Neural cell (in vitro differentiated cells): Measurements from ENCODE around the gene GDF7. TPM values are rescaled to one million over a fixed set of nuclear protein-coding genes. Genes with fewer than 3 reads are reported as not detected.

Experiments
- H2AFZ ChIP-seq: fragments of 200-600, 300-800 bp; sonication (generic), shearing (Covaris generic); 2 replicates; pipeline ENCODE4 v1.6.0; 2014; ENCODE audit warnings: low read depth, mild to moderate bottlenecking, antibody characterized with exemption, low read length, moderate library complexity
- H3F3A ChIP-seq: fragments of 200-600 bp; shearing (Covaris generic); 2 replicates; pipeline ENCODE4 v1.6.1; 2016; ENCODE audit warnings: mild to moderate bottlenecking, moderate library complexity, mixed read lengths, antibody characterized with exemption, low read length; ENCODE audit not compliant: insufficient read depth, poor library complexity, severe bottlenecking
- H3K27ac ChIP-seq: fragments of 200-600, 300-800 bp; sonication (generic), shearing (Covaris generic); 2 replicates; pipeline ENCODE4 v1.5.1; 2014; ENCODE audit warnings: mild to moderate bottlenecking, low read length, moderate library complexity
- H3K27me3 ChIP-seq: fragments of 300-800, 200-600 bp; sonication (generic), shearing (Covaris generic); 2 replicates; pipeline ENCODE4 v1.6.0; 2014; ENCODE audit warnings: mild to moderate bottlenecking, low read depth, low read length, moderate library complexity; ENCODE audit not compliant: insufficient read depth
- H3K36me3 ChIP-seq: fragments of 300-800, 200-600 bp; sonication (generic), shearing (Covaris generic); 2 replicates; pipeline ENCODE4 v1.5.1; 2014; ENCODE audit warnings: mild to moderate bottlenecking, antibody characterized with exemption, low read length, moderate library complexity; ENCODE audit not compliant: insufficient read depth
- H3K4me2 ChIP-seq: fragments of 300-800, 200-600 bp; sonication (generic), shearing (Covaris generic); 2 replicates; pipeline ENCODE4 v1.6.0; 2014; ENCODE audit warnings: mild to moderate bottlenecking, low read length
- H3K4me3 ChIP-seq: fragments of 300-800, 200-600 bp; sonication (generic), shearing (Covaris generic); 2 replicates; pipeline ENCODE4 v1.5.1; 2014; ENCODE audit warnings: mild to moderate bottlenecking, low read length, moderate library complexity
- H3K79me2 ChIP-seq: fragments of 200-600 bp; shearing (Covaris generic); replicated peaks from 2 replicates; pipeline ENCODE4 v1.6.0; 2014; ENCODE audit warnings: mild to moderate bottlenecking, low read length, moderate library complexity; ENCODE audit not compliant: insufficient read depth
- H3K9ac ChIP-seq: fragments of 300-800, 200-600 bp; sonication (generic), shearing (Covaris generic); 2 replicates; pipeline ENCODE4 v1.6.1; 2016; ENCODE audit warnings: mild to moderate bottlenecking, low read length, mixed read lengths
- H3K9me2 ChIP-seq: fragments of 200-600 bp; shearing (Covaris generic); 2 replicates; pipeline ENCODE4 v1.6.1; 2016; ENCODE audit warnings: mild to moderate bottlenecking, low read length, mixed read lengths; ENCODE audit not compliant: insufficient read depth
- H3K9me3 ChIP-seq: fragments of 200-600, 300-800 bp; sonication (generic), shearing (Covaris generic); 2 replicates; pipeline ENCODE4 v1.6.1; 2016; ENCODE audit warnings: mild to moderate bottlenecking, mixed run types, low read length, moderate library complexity, mixed read lengths
- H4K20me1 ChIP-seq: fragments of 200-600 bp; shearing (Covaris generic); 2 replicates; pipeline ENCODE4 v1.6.1; 2016; ENCODE audit warnings: mild to moderate bottlenecking, mixed run types; ENCODE audit not compliant: insufficient read depth
- CTCF ChIP-seq: fragments of 450-650 bp; IDR thresholded peaks from 2 replicates; pipeline ENCODE4 v1.5.1; 2014; ENCODE audit warnings: antibody characterized with exemption, mild to moderate bottlenecking, moderate library complexity; ENCODE audit not compliant: poor library complexity, severe bottlenecking
- EP300 ChIP-seq: fragments of 450-650 bp; conservative IDR thresholded peaks from 2 replicates; pipeline ENCODE4 v1.6.1; 2014; ENCODE audit warnings: antibody characterized with exemption, mild to moderate bottlenecking, moderate library complexity; ENCODE audit not compliant: poor library complexity, severe bottlenecking
- EZH2 ChIP-seq: fragments of 200-600, 300-800 bp; shearing (Covaris generic), sonication (generic); IDR thresholded peaks from 2 replicates; pipeline ENCODE4 v1.6.1; 2014; ENCODE audit warnings: antibody characterized with exemption, low read length, borderline replicate concordance, mild to moderate bottlenecking; ENCODE audit not compliant: insufficient read depth, poor library complexity, severe bottlenecking
- MXI1 ChIP-seq: fragments of 450-650 bp; conservative IDR thresholded peaks from 2 replicates; pipeline ENCODE4 v1.6.1; 2014; ENCODE audit warnings: antibody characterized with exemption, mild to moderate bottlenecking; ENCODE audit not compliant: poor library complexity, severe bottlenecking
- POLR2AphosphoS5 ChIP-seq: IDR thresholded peaks from 2 replicates; pipeline ENCODE4 v1.6.1; 2012
- RAD21 ChIP-seq: fragments of 450-650 bp; conservative IDR thresholded peaks from 2 replicates; pipeline ENCODE4 v1.6.1; 2014; ENCODE audit warnings: antibody characterized with exemption, mild to moderate bottlenecking, moderate library complexity
- SMC3 ChIP-seq: fragments of 450-650 bp; conservative IDR thresholded peaks from 2 replicates; pipeline ENCODE4 v1.6.1; 2014; ENCODE audit warnings: antibody characterized with exemption, mild to moderate bottlenecking, moderate library complexity; ENCODE audit not compliant: poor library complexity
- TAF1 ChIP-seq: IDR thresholded peaks from 2 replicates; pipeline ENCODE4 v1.6.1; 2012; ENCODE audit warnings: low read depth
- polyA plus RNA-seq: library from polyadenylated mRNA; depleted of rRNA; stranded (reverse); fragments of >200 nt; gene quantifications from 2 replicates; pipeline ENCODE4 v1.2.3, GENCODE V29; 2014
- TF ChIP-seq, protein P1 (sequence below): IDR thresholded peaks from 2 replicates; pipeline ENCODE4 v1.6.1; 2012; ENCODE audit warnings: borderline replicate concordance

GDF7 gene
- polyA plus RNA-seq, 1 donor from 2014 or later: 0.38 TPM

DNA sequence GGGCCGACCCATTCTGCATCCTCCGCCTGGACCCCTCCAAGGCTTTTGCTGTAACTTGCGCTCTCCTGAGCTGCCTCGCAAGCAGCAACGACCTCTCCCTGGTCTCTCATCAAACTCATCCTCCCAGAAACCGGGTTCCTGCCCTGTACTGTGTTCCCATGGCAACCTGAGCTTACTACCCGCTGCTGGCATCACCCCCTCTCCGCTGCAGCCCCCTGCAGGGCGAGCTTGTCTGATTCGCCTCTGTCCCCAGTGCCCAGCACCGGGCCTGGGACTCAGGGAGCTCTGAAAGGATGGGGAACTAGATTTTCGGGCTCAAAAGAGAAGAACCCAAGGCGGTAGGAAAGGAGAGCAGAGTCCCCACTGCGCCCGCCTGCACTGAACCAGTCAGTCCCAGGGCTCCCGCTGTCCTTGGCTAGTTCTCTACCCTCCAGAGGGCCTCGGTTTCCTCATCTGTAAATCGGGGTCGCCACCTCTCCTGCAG is 16.5 kb upstream of the GDF7 start:
- H3K9ac ChIP-seq: peak overlapping the region; percentile 82
- H3K4me3 ChIP-seq: peak overlapping the region; percentile 85
- H2AFZ ChIP-seq: peak overlapping the region; percentile 76
- peak overlapping the region; percentile 89 for H3K4me2 ChIP-seq
- no peak for TF ChIP-seq SMC3
- H4K20me1 ChIP-seq: no peaks in the 10 kb centered on the region
- H3K27ac ChIP-seq: peak overlapping the region; percentile 63
- H3K9me3 ChIP-seq: no peaks in the 10 kb centered on the region
- no peaks in the 10 kb centered on the region for H3K9me2 ChIP-seq
- no peaks in the 10 kb centered on the region for H3K79me2 ChIP-seq
- H3K36me3 ChIP-seq: no peaks in the 10 kb centered on the region
- no peaks in the 10 kb centered on the region for H3K27me3 ChIP-seq
- no peaks in the 10 kb centered on the region for H3F3A ChIP-seq

DNA sequence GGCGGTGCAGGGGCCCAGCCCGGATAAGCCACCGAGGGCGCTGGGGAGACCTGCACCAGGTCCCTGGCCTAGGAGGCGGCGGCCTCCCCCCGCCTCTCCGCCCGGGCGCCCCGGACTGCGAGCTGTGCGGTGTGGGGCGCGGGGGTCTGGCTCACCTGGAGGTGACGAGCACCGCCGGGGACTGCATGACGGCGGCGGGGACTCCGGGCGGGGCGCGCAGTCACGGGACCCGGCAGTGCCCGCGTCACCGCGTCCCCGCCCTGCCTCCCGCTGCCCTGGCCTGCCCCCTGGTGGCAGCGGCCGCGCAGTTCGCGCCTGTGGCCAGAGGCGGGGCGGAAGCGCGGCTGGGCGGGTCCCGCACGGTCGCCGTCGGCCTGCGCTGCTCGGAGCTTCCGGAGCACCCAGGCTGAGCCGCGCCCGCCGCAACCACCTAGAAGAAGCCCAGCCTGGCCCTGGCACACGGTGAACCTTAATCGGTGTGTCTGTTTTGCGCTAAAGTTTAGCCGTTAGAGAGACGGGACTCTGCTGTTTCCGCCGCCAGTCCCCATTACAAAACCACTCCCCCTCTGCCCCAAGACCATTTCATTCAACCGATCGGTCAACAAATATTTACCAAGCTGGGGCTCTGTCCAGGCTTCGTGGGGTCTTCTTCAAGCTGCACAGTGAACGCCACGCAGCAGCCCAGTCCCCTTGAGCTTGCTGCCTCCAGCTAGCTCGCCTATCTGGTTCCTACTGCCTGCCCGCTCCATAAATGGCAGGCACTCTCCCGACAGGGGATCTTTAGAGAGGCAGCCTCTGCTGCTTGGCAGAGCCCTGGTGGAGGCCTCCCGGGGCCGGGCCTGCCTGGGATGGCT is 15.8 kb upstream of the GDF7 start, which contains the start of gene HS1BP3:
HS1BP3 (minus strand) TSS at position 222 of the 854 bp plus-strand sequence; CDS start at position 187, 35 bp downstream.
- Histone ChIP-seq H2AFZ (peak within 1 kb of the TSS; percentile 99), H3K4me2 (peak within 1 kb of the TSS; percentile 89)

More for the DNA sequence above, 15.8 kb upstream of the GDF7 start, which contains the start of gene HS1BP3:
- Histone ChIP-seq H3K9me2 (no peaks in the 10 kb centered on the region), H4K20me1 (no peaks in the 10 kb centered on the region), H3F3A (no peaks in the 10 kb centered on the region), H3K27ac (peak within 1 kb of the TSS; percentile 72), H3K9me3 (no peaks in the 10 kb centered on the region), H3K36me3 (no peaks in the 10 kb centered on the region), H3K27me3 (no peaks in the 10 kb centered on the region), H3K4me3 (peak within 1 kb of the TSS; percentile 85), H3K9ac (peak within 1 kb of the TSS; percentile 87), H3K79me2 (no peaks in the 10 kb centered on the region)
- TF ChIP-seq EP300: peak; percentile 70
- TF ChIP-seq POLR2AphosphoS5: peak; percentile 89
- TF ChIP-seq RAD21: peak; percentile 73
- TF ChIP-seq MXI1: peak; percentile 59
- no peak for TF ChIP-seq EZH2
- no peak for TF ChIP-seq TAF1
- TF ChIP-seq CTCF: peak; percentile 100
- peak; percentile 79 for TF ChIP-seq SMC3
- TF ChIP-seq, protein P1, sequence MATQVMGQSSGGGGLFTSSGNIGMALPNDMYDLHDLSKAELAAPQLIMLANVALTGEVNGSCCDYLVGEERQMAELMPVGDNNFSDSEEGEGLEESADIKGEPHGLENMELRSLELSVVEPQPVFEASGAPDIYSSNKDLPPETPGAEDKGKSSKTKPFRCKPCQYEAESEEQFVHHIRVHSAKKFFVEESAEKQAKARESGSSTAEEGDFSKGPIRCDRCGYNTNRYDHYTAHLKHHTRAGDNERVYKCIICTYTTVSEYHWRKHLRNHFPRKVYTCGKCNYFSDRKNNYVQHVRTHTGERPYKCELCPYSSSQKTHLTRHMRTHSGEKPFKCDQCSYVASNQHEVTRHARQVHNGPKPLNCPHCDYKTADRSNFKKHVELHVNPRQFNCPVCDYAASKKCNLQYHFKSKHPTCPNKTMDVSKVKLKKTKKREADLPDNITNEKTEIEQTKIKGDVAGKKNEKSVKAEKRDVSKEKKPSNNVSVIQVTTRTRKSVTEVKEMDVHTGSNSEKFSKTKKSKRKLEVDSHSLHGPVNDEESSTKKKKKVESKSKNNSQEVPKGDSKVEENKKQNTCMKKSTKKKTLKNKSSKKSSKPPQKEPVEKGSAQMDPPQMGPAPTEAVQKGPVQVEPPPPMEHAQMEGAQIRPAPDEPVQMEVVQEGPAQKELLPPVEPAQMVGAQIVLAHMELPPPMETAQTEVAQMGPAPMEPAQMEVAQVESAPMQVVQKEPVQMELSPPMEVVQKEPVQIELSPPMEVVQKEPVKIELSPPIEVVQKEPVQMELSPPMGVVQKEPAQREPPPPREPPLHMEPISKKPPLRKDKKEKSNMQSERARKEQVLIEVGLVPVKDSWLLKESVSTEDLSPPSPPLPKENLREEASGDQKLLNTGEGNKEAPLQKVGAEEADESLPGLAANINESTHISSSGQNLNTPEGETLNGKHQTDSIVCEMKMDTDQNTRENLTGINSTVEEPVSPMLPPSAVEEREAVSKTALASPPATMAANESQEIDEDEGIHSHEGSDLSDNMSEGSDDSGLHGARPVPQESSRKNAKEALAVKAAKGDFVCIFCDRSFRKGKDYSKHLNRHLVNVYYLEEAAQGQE: peak; percentile 77
